ENCODE results near the gene RNF112. TPM values are rescaled to one million over a fixed set of nuclear protein-coding genes. Genes with fewer than 3 reads are reported as not detected.
A peak's percentile ranks its signal among the peaks of the same experiment; 100 is the strongest.

The RNF112 gene
- total and polyA plus RNA-seq, 2 of the 13 experiments (the other 11 are each of a cell fraction or from before 2014, with no cell fraction given) = 0.05 TPM; not detected in 1

- 0 out of 2 replicates have a peak, but pooled peaks have one; percentile 64 for TF ChIP-seq ZBTB10 (CRISPR knock-in tag; IDR thresholded peaks at IDR 0.05; ENCODE audit: borderline replicate concordance)
- TF ChIP-seq ZNF101 (CRISPR knock-in tag; IDR thresholded peaks at IDR 0.05; ENCODE audit: borderline replicate concordance, low read depth) = peak; percentile 41; the same call in 1 of the 2 replicates
- TF ChIP-seq, protein P1, sequence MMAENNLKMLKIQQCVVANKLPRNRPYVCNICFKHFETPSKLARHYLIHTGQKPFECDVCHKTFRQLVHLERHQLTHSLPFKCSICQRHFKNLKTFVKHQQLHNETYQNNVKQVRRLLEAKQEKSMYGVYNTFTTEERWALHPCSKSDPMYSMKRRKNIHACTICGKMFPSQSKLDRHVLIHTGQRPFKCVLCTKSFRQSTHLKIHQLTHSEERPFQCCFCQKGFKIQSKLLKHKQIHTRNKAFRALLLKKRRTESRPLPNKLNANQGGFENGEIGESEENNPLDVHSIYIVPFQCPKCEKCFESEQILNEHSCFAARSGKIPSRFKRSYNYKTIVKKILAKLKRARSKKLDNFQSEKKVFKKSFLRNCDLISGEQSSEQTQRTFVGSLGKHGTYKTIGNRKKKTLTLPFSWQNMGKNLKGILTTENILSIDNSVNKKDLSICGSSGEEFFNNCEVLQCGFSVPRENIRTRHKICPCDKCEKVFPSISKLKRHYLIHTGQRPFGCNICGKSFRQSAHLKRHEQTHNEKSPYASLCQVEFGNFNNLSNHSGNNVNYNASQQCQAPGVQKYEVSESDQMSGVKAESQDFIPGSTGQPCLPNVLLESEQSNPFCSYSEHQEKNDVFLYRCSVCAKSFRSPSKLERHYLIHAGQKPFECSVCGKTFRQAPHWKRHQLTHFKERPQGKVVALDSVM (CRISPR knock-in tag; IDR thresholded peaks at IDR 0.05) = 0 out of 2 replicates have a peak, but pooled peaks have one; percentile 15
- peak; percentile 80 for TF ChIP-seq TAF1 (CRISPR knock-in tag; IDR thresholded peaks at IDR 0.05)
- TF ChIP-seq, protein P2, sequence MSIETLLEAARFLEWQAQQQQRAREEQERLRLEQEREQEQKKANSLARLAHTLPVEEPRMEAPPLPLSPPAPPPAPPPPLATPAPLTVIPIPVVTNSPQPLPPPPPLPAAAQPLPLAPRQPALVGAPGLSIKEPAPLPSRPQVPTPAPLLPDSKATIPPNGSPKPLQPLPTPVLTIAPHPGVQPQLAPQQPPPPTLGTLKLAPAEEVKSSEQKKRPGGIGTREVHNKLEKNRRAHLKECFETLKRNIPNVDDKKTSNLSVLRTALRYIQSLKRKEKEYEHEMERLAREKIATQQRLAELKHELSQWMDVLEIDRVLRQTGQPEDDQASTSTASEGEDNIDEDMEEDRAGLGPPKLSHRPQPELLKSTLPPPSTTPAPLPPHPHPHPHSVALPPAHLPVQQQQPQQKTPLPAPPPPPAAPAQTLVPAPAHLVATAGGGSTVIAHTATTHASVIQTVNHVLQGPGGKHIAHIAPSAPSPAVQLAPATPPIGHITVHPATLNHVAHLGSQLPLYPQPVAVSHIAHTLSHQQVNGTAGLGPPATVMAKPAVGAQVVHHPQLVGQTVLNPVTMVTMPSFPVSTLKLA (IDR thresholded peaks at IDR 0.05) = peak; percentile 67; the same call in 1 of the 2 replicates
- no peak for TF ChIP-seq ZNF17 (CRISPR knock-in tag; IDR thresholded peaks at IDR 0.05)
- no peak for TF ChIP-seq MAZ (IDR thresholded peaks at IDR 0.05; ENCODE audit: borderline replicate concordance, low read depth, low read length)
- TF ChIP-seq MAZ (CRISPR knock-in tag; IDR thresholded peaks at IDR 0.05; ENCODE audit: low read depth) = peak; percentile 21; the same call in 1 of the 2 replicates
- no peak for TF ChIP-seq GPN1 (CRISPR knock-in tag; IDR thresholded peaks at IDR 0.05; ENCODE audit: borderline replicate concordance)
- no peak for TF ChIP-seq ZNF329 (CRISPR knock-in tag; IDR thresholded peaks at IDR 0.05; ENCODE audit: low read depth)
- no peak for TF ChIP-seq RNF219 (CRISPR knock-in tag; IDR thresholded peaks at IDR 0.05)
- TF ChIP-seq TRIM22 (IDR thresholded peaks at IDR 0.05) = no peak
- no peak; the same call in 1 of the 2 replicates for TF ChIP-seq AKAP8 (CRISPR knock-in tag; IDR thresholded peaks at IDR 0.05)
- TF ChIP-seq ZNF431 (CRISPR knock-in tag; IDR thresholded peaks at IDR 0.05; ENCODE audit: borderline replicate concordance, low read depth) = no peak
- peak; percentile 95 for TF ChIP-seq GABPA (IDR thresholded peaks at IDR 0.05; ENCODE audit: low read depth, low read length)
- peak; percentile 98 for TF ChIP-seq GABPA (CRISPR knock-in tag; IDR thresholded peaks at IDR 0.05; ENCODE audit: low read depth)
- TF ChIP-seq TBP (CRISPR knock-in tag; IDR thresholded peaks at IDR 0.05) = no peak
These were observed 33.2 kb upstream of the RNF112 start (continued) for GRCh38 chr17:19377602-19378415.

Measured in HepG2 (cell line).